Measurements from ENCODE around the gene STK32B.

STK32B gene

DNA sequence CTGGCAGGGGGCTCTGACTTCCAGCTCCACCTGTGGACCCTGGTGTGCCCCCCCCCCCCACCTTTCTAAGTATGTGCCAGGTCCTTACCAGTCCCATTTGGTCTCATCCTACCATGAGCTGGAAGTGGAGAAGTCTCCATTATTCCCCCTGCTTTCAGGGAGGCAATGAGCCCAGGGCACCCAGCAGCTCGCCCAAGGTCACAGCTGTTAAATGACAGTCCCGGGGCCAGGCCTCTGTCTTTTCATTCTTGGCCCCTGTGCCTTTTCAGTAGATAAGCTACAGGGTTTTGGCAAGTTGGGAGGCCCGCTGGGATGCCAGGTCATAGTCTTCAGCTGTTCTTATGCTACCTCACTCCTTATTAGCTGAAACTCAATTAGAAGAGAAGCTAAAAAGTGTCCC is 408.0 kb downstream of the STK32B start:
- no peak overlapping the region for H3K27ac ChIP-seq
- TF ChIP-seq, protein P1, sequence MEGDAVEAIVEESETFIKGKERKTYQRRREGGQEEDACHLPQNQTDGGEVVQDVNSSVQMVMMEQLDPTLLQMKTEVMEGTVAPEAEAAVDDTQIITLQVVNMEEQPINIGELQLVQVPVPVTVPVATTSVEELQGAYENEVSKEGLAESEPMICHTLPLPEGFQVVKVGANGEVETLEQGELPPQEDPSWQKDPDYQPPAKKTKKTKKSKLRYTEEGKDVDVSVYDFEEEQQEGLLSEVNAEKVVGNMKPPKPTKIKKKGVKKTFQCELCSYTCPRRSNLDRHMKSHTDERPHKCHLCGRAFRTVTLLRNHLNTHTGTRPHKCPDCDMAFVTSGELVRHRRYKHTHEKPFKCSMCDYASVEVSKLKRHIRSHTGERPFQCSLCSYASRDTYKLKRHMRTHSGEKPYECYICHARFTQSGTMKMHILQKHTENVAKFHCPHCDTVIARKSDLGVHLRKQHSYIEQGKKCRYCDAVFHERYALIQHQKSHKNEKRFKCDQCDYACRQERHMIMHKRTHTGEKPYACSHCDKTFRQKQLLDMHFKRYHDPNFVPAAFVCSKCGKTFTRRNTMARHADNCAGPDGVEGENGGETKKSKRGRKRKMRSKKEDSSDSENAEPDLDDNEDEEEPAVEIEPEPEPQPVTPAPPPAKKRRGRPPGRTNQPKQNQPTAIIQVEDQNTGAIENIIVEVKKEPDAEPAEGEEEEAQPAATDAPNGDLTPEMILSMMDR (conservative IDR thresholded peaks at IDR 0.05), result no peak

DNA sequence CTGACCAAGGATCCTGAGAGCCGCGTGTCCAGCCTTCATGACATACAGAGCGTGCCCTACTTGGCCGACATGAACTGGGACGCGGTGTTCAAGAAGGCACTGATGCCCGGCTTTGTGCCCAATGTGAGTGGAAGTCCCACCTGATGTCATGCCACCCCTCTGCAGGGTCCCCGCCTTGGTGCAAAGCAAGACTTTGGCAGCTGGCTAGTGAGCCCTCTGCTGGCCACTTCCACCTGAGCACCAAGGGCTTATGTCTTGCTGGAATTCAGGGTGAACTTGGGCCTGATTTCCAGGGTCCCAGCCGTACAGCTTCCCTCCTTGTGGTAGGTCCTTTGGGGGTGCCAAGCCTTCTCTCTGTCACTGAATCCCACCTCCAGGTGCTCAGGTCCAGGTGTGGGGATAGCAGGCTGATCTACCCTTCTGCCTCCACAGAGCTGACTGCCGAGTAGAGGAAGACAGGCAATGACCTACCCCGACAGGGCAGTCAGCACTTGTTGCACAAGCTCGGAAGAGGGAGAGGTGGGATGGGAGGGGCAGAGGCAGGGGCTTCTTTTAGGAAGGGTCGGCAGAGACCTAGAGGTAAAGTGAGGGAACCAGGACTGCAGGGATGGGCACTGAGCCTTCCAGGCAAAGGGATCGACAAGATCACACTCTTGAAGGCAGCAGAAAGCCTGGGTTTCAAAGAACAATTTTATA is 409.0 kb downstream of the STK32B start:
- TF ChIP-seq, protein P1 (conservative IDR thresholded peaks at IDR 0.05), result peak; percentile 87
- no peak overlapping the region for H3K27ac ChIP-seq

DNA sequence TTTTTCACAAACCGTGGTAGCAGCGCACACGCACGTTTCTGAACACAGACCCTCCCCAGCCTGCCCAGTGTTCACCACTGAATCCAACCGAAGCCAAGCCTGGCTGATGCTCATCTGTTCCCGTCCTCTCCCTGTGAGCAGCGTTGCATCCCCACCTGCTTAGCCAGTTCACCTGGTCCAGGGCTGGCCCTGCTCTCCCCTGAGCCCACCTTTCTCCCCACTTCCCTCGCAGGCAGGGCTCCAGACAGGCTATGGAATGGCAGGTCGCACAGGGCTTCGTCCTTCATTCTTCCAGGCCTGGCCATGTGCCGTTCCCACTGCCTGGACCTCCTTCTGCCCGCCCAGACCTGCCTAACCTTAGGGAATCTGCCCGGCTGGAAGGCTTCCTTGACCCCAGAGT is 410.2 kb downstream of the STK32B start:
- H3K27ac ChIP-seq, result no peak overlapping the region
- TF ChIP-seq, protein P1 (conservative IDR thresholded peaks at IDR 0.05), result no peak

DNA sequence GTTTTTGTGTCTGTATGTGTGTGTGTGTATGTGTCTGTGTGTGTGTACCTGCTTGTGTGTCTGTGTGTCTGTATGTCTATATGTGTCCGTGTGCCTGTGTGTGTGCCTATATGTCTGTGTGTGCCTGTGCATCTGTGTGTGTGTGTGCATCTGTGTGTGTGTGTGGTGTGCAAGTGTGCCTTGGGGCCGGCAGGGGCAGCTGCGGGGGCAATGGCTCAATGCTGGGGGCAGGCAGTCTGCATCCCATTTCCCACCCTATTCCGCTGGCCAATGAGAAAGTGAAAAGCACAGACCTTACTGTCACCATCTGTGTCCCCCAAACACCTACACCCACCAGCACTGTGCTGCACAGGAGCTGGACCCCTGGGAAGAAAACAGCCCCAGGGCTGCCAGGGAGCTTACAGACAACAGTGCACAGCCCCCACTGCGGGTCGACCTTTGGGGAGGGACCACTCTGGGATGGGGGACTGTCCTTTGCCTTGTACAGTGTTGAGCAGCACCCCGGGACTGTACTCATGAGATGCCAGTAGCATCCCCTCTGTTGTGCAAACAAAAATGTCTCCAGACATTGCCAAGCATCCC is 411.1 kb downstream of the STK32B start:
- H3K27ac ChIP-seq, result no peak overlapping the region
- TF ChIP-seq, protein P1 (conservative IDR thresholded peaks at IDR 0.05), result no peak

DNA sequence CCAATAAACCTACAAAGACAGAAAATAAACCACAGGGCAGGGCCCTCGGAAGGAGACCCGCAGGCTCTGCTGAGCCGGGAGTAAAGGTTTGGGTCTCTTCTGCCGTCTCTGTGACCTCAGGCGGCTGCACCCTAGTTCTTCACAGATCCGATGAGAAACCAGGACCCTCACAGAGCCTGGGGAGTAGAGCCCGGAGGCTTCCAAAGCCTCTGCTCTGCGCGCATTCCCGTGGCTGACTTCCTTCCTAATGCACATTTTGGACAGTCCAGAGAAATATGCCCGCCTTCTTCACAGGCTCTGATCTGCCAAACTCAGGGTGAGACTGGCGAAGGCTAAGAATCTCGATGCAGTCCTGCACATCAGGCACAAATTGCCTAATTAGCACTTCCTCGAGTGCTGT is 411.6 kb downstream of the STK32B start:
- H3K27ac ChIP-seq, result no peak overlapping the region
- TF ChIP-seq, protein P1 (conservative IDR thresholded peaks at IDR 0.05), result no peak

DNA sequence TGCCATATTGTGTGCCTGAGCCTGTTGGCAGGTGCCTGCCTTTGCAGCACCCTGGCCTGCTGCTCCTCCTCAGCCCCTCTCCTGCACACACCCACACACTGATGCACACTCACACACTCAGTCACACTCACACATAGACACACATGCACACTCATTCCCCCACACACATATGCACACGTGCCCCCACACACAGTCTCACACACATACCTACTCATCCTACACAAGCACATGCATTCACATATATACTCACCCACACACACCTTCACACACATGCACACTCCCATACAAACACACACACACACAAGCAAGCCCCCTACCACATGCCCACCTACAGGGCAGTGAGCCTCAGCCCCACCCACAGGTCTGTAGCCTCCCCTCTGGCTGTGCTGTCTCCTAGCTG is 412.1 kb downstream of the STK32B start:
- H3K27ac ChIP-seq, result no peak overlapping the region
- TF ChIP-seq, protein P1 (conservative IDR thresholded peaks at IDR 0.05), result no peak

DNA sequence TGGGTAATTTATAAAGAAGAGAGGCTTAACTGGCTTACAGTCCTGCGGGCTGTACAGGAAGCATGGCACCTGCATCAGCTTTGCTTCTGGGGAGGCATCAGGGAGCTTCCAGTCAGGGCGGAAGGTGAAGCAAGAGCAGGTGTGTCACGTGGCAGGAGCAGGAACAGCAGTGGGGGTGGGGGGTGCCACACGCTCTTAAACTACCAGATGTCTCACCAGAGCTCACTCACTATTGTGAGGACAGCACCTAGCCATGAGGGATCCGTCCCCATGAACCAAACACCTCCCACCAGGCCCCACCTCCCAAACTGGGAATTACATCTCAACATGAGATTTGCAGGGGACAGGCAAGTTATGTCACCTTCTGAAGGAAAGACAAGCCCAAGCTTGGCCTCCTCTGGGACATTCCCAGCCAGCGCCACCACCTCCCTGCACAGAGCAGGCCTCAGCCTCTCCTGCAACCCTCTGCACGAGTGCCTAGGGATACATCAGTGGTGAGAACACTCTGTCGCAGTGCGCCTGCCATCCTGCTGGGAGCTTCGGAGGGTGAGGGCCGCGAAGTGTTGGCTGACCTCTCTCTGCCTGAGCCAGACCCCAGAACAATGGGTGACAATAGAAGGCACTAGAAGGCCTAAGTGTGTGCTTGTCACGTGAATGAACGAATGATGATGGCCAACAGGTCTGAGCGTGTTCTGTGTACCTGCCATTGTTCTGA is 412.8 kb downstream of the STK32B start:
- TF ChIP-seq, protein P1 (conservative IDR thresholded peaks at IDR 0.05), result no peak
- H3K27ac ChIP-seq, result no peak overlapping the region
